GM12872 (cell line): ENCODE results near the gene BLM.

Experiments used
- CTCF ChIP-seq: IDR thresholded peaks from 3 replicates; pipeline ENCODE4 v1.5.1; 2011; ENCODE audit warnings: low read depth, mild to moderate bottlenecking, low read length, moderate library complexity; ENCODE audit not compliant: insufficient read depth

The BLM gene

GRCh38 chr15:90710436-90711027 lies 6.6 kb upstream of the BLM start:
- TF ChIP-seq CTCF: no peak

GRCh38 chr15:90711418-90711824 lies 5.7 kb upstream of the BLM start:
- TF ChIP-seq CTCF: no peak

GRCh38 chr15:90711842-90712241 lies 5.3 kb upstream of the BLM start:
- no peak for TF ChIP-seq CTCF

- TF ChIP-seq CTCF: no peak
Observed at GRCh38 chr15:90713081-90713480, 4.1 kb upstream of the BLM start.

GRCh38 chr15:90716317-90716975 lies 700 bp upstream of the BLM start:
- TF ChIP-seq CTCF: no peak

GRCh38 chr15:90718232-90718631 lies 1.1 kb downstream of the BLM start:
- no peak for TF ChIP-seq CTCF

- TF ChIP-seq CTCF: no peak
Observed at GRCh38 chr15:90720131-90720530, 3.0 kb downstream of the BLM start.

GRCh38 chr15:90729261-90729660 lies 12.1 kb downstream of the BLM start:
- TF ChIP-seq CTCF: no peak
